IPS-18a (cell line): ENCODE measurements around the gene MAP2.

Experiments
- H3K27ac ChIP-seq: one replicate; pipeline ENCODE4 v1.5.1; 2013; ENCODE audit warnings: low read length
- H3K27me3 ChIP-seq: one replicate; pipeline ENCODE4 v1.6.1; 2013; ENCODE audit warnings: mild to moderate bottlenecking, low read length; ENCODE audit not compliant: control insufficient read depth, insufficient read depth
- H3K36me3 ChIP-seq: one replicate; pipeline ENCODE4 v1.6.1; 2013; ENCODE audit warnings: low read depth, low read length; ENCODE audit not compliant: control insufficient read depth
- H3K4me1 ChIP-seq: one replicate; pipeline ENCODE4 v1.6.1; 2013; ENCODE audit warnings: low read depth, low read length; ENCODE audit not compliant: control insufficient read depth
- H3K4me3 ChIP-seq: one replicate; pipeline ENCODE4 v1.5.1; 2013; ENCODE audit warnings: low read length
- H3K9ac ChIP-seq: one replicate; pipeline ENCODE4 v1.6.1; 2013; ENCODE audit warnings: mild to moderate bottlenecking, low read length, moderate library complexity
- H3K9me3 ChIP-seq: one replicate; pipeline ENCODE4 v1.6.1; 2013; ENCODE audit warnings: low read depth, low read length; ENCODE audit not compliant: control insufficient read depth

MAP2 gene

DNA sequence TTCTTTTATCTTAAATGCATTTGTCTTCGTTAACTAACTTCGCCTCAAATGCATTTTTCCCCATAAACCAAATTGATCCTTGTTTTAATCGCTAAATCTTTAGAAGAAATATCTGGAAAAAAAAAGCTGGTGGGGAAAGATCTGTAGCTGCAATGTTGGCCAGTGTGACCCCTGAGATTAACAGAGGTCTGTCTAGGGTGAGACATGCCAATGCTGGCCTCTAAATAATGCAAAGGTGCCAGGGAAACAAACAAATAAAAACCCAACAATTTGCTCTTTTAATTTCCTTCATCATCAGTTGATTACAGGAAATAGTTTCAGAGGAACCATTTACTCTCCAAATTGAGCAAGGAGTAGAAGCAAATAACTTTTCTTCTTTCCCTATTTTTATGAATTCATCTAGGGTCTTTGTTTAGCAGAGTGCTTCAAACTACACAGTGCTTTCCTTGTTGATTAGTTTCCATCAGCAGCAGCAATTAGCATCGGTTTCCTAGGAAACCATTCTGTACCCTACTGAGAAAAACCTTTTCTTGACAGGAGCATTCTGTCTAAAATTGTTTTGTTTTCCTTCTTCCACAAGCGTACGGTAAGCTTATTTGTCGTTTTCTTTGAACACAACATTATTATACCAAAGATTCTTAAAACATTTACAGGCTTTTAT, 247.3 kb downstream of the MAP2 start:
- Histone ChIP-seq H3K4me3 (no peak overlapping the region), H3K9ac (no peak overlapping the region), H3K27me3 (no peaks in the 10 kb centered on the region), H3K36me3 (no peaks in the 10 kb centered on the region), H3K4me1 (peaks cover 9% of the 10 kb centered on the region), H3K27ac (no peak overlapping the region), H3K9me3 (no peaks in the 10 kb centered on the region)

DNA sequence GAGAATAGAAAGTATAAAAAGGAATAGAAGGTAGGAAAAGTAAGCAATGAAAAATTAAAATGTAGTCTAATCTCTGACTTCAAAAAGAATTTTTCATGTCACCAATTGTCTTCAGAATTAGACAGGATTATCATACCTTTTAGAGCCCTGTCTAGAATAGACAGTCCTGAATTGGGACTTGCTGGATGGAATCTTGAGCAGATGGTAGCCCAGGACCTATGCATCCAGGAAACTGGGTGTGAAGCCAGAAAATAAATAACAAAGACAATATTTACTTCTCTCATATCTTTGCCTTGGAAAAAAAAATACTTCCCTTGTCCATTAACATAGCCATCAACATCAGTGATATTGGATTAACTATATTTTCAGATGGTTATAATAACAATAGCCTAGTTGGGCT, 250.0 kb downstream of the MAP2 start:
- no peaks in the 10 kb centered on the region for H3K27me3 ChIP-seq
- no peak overlapping the region for H3K4me3 ChIP-seq
- H3K4me1 ChIP-seq = peaks cover 6% of the 10 kb centered on the region
- H3K9me3 ChIP-seq = no peaks in the 10 kb centered on the region
- H3K36me3 ChIP-seq = no peaks in the 10 kb centered on the region
- H3K9ac ChIP-seq = no peak overlapping the region
- no peak overlapping the region for H3K27ac ChIP-seq

DNA sequence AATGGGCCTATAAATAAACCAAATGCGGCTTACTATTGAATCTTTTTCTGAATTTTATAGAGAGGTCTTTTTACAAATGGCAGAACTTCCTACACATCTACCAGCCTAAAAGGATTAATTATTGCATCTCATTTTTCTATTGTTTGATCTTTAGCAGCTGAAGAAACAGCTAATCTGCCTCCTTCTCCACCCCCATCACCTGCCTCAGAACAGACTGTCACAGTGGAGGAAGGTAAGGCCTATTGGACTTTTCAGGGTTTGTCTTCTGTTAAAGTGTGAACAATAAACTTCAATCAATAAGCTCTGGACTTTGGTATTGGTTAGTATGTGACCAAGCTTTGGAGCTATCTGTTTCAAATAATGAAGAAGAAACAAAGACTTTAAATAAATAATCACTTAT, 256.7 kb downstream of the MAP2 start:
- no peaks in the 10 kb centered on the region for H3K4me1 ChIP-seq
- H3K27me3 ChIP-seq = no peaks in the 10 kb centered on the region
- no peak overlapping the region for H3K4me3 ChIP-seq
- no peaks in the 10 kb centered on the region for H3K36me3 ChIP-seq
- H3K27ac ChIP-seq = no peak overlapping the region
- H3K9me3 ChIP-seq = no peaks in the 10 kb centered on the region
- no peak overlapping the region for H3K9ac ChIP-seq

DNA sequence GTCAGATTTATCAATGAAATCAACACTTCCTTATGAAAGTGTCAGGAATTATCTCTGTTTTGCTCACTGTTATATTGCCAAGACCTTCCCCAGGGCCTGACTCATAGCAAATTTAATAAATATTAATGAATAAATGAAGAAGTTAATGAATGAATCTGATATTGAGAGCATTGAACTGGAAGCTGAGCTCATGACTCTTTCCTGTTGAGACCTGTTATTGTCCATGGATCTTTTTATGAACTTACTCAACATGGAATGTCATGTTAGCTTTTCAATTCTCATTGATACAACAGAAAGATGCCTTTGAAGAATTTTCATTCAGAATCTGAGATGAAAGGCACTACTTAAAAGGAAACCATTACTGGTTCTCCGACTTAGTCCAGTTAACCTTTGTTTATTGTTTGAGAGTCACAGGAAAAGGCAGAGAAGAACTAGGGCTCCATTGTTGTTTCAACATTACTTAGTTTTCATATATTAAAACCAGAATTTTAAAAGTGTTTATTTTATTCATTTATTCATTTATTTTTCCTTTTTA, 257.4 kb downstream of the MAP2 start:
- Histone ChIP-seq H3K36me3 (no peaks in the 10 kb centered on the region), H3K27me3 (no peaks in the 10 kb centered on the region), H3K4me1 (no peaks in the 10 kb centered on the region), H3K9me3 (no peaks in the 10 kb centered on the region), H3K9ac (no peak overlapping the region), H3K27ac (no peak overlapping the region), H3K4me3 (no peak overlapping the region)

DNA sequence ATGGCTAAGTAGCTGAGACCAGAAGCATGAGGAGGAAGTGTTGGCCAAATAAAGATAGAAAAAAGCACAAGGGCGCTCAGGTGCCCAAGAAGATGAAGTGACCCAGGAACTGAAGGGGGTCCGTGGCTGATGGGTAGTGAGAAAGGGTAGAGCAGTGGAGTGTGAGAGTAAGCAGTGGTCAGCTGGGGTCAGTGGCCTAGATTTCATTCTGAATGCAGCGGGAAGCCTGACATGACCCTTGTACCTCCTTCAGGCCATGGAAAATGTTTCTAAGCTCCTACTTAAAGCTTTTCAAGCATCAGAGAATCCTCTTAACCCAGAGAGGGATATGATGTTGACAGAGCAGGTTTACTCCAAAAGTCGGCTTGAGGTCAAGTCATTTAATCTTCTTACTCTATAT, 258.8 kb downstream of the MAP2 start:
- Histone ChIP-seq H3K36me3 (no peaks in the 10 kb centered on the region), H3K9ac (no peak overlapping the region), H3K27me3 (no peaks in the 10 kb centered on the region), H3K4me3 (no peak overlapping the region), H3K27ac (no peak overlapping the region), H3K4me1 (peaks cover 7% of the 10 kb centered on the region), H3K9me3 (no peaks in the 10 kb centered on the region)

DNA sequence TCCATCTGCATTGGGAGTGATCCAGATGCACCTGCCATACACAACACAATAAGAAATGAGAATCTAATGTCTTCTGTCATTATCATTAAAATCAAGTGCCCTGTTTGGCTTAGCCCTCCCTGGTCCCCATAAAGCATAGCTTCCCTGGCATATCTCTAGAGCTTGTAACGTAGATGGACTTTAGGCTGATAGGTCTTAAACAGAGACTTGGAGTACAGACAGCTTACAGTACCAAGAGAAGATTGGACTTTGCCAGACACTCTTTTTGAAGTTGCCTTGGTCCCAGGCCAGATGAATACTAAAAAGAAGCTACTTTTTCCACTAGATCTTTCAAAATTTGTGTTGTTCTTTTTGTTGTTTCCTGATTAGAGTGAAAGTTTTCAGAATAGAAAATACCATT, 261.5 kb downstream of the MAP2 start:
- Histone ChIP-seq H3K9ac (no peak overlapping the region), H3K27ac (no peak overlapping the region), H3K27me3 (no peaks in the 10 kb centered on the region), H3K4me1 (peaks cover 9% of the 10 kb centered on the region), H3K36me3 (no peaks in the 10 kb centered on the region), H3K9me3 (no peaks in the 10 kb centered on the region), H3K4me3 (no peak overlapping the region)

DNA sequence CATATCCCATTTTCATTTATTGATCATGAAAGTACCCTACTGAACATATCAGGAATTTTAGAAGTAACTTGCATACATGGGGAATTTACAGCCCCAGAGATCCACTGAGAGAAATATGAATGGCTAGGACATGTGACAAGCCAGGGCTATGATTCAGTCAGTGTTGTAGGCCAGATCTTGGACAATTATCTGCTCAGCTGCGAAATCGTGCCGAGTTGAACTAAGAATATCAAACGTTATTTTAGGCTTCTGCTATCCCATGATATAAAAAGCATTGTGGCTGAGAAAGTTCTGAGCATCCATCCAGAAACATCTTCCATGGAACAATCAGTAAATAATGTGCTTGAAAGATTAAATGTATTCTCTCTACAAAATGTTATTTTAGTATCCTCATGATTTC, 262.1 kb downstream of the MAP2 start:
- Histone ChIP-seq H3K9ac (no peak overlapping the region), H3K9me3 (no peaks in the 10 kb centered on the region), H3K4me3 (no peak overlapping the region), H3K4me1 (peaks cover 13% of the 10 kb centered on the region), H3K27me3 (no peaks in the 10 kb centered on the region), H3K27ac (no peak overlapping the region), H3K36me3 (no peaks in the 10 kb centered on the region)

DNA sequence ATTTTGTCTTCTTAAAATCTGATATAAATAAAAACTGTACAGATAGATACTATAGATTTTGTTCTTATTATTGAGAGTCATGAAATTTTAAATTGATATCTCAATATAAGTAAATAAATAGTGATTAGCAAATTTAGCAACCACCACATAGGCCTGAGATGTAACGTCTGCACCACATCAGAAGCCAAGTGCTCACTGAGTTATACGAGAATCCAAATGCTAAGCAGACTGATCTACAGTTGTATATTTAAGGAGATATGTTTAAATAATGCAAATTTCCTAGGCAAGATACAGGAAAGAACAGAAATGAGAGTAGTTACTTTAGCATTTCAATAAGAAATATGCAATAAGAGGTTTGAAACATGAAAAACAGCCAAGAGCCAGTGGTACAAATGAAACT, 262.6 kb downstream of the MAP2 start:
- Histone ChIP-seq H3K36me3 (no peaks in the 10 kb centered on the region), H3K4me1 (peaks cover 13% of the 10 kb centered on the region), H3K9ac (no peak overlapping the region), H3K9me3 (no peaks in the 10 kb centered on the region), H3K4me3 (no peak overlapping the region), H3K27ac (no peak overlapping the region), H3K27me3 (no peaks in the 10 kb centered on the region)

DNA sequence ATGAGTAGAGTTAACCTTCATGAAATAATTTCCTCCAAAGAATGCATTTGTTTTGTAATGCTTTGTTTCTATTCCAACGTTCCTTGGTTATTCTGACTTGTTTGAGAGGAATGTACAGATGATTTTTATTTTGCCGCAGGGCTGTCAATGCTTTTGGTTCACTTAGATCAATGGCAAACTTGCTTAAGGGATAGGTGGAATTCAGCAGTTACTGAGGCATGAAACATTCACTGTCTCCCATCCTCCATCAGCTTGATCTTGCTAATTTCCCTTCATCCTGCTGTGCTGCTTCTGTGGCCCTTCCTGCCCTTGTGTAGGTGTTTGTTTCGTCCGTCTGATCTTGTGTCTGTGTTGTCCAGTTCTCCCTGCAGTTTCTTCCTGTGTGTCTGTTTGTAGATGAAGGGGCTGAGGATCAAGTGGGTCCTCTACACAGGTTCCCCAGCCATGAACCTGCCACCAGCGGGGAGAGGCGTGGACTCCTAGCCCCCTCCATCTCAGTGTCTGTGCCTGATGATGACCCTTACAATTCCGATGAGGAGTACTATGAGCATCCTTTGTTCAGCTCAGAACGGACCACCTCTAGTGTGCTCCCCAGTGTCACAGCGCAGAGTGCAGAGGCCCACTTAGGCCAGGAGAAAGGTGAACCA, 263.6 kb downstream of the MAP2 start:
- Histone ChIP-seq H3K27ac (no peak overlapping the region), H3K9me3 (no peaks in the 10 kb centered on the region), H3K27me3 (no peaks in the 10 kb centered on the region)

DNA sequence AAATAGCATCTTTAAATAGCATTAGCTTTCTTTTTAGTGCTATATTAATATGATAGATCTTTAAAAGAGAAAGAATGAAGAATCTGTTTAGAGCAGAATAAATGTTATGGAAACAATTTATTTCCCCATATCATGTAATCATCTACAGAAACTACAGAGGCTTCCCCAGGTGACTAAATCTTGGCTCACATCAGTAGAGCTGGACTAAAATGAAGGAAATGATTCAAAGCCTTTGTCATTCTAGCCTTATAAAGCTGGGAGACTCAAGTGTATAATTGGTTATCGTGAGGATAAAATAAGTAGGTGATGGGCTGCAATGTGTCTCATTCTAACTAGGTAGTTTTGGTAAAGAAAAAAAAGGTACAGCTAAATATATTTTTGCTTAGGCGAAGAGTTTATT, 264.5 kb downstream of the MAP2 start:
- Histone ChIP-seq H3K4me3 (no peak overlapping the region), H3K4me1 (peaks cover 13% of the 10 kb centered on the region), H3K27me3 (no peaks in the 10 kb centered on the region), H3K36me3 (no peaks in the 10 kb centered on the region), H3K9ac (no peak overlapping the region), H3K27ac (no peak overlapping the region), H3K9me3 (no peaks in the 10 kb centered on the region)

More for the DNA sequence above, 263.6 kb downstream of the MAP2 start:
- Histone ChIP-seq H3K9ac (no peak overlapping the region), H3K4me3 (no peak overlapping the region), H3K4me1 (peaks cover 13% of the 10 kb centered on the region), H3K36me3 (no peaks in the 10 kb centered on the region)

DNA sequence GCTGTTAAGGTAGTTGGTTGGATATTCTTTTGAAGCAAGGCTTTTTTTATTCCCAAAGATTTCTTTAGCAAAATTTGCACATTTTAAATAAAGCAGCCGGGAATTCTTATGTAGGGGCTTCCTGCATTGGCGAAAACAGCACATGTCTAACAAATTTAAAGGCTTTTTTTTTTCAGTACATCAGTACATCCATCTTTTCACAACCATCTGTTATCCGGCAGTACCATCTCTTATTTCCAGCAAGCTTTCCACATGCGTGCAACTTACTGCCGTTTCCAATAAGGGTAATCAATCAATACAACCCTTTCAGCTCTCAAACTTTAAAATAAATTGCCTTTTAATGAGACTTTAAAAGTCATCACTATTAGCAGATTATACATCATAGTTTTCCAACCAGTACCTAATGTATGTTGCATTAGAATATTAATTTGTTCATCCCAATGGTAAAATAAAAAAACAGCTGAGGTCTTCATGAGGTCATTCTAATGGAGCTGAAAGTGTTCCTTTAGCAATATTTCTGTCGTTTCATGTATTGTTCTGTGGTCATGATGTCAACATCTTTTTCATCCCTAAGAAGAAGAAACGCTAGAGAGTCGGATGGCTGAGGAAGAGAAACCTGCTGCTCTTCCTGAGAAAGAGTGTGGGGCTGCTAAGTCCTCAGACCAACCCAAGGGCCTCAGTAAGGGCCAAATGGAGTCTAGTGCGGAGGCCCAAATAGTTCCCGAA, 266.3 kb downstream of the MAP2 start:
- Histone ChIP-seq H3K4me3 (no peak overlapping the region), H3K27ac (no peak overlapping the region), H3K9me3 (no peaks in the 10 kb centered on the region), H3K9ac (no peak overlapping the region), H3K36me3 (no peaks in the 10 kb centered on the region), H3K4me1 (peaks cover 13% of the 10 kb centered on the region), H3K27me3 (no peaks in the 10 kb centered on the region)
